ENCODE measurements around the gene DND1. TPM values are rescaled to one million over a fixed set of nuclear protein-coding genes. Genes with fewer than 3 reads are reported as not detected.

The DND1 gene
- total RNA-seq, 1 donor from 2014 or later, result 1.0 TPM

GRCh38 chr5:140632366-140633020, 40.9 kb downstream of the DND1 start:
- H3K27me3 ChIP-seq (ENCODE audit: control insufficient read depth, insufficient read depth, low read length), result peaks cover 20% of the 10 kb centered on the region
- H3K4me3 ChIP-seq (ENCODE audit: low read depth, low read length), result peak overlapping the region; percentile 39
- no peak for TF ChIP-seq CTCF (IDR thresholded peaks at IDR 0.05; ENCODE audit: insufficient read depth, low read length, poor library complexity, severe bottlenecking)
- no peaks in the 10 kb centered on the region for H3K36me3 ChIP-seq (ENCODE audit: control insufficient read depth, insufficient read depth, low read length)
- no peak for DNase-seq (ENCODE audit: low read depth)

GRCh38 chr5:140631831-140632365, 41.5 kb downstream of the DND1 start:
- Histone ChIP-seq H3K27me3 (ENCODE audit: control insufficient read depth, insufficient read depth, low read length) (peaks cover 20% of the 10 kb centered on the region), H3K4me3 (ENCODE audit: low read depth, low read length) (peak overlapping the region; percentile 39), H3K36me3 (ENCODE audit: control insufficient read depth, insufficient read depth, low read length) (no peaks in the 10 kb centered on the region)
- no peak for TF ChIP-seq CTCF (IDR thresholded peaks at IDR 0.05; ENCODE audit: insufficient read depth, low read length, poor library complexity, severe bottlenecking)
- DNase-seq (ENCODE audit: low read depth), result no peak

GRCh38 chr5:140631036-140631417, 42.3 kb downstream of the DND1 start:
- no peaks in the 10 kb centered on the region for H3K36me3 ChIP-seq (ENCODE audit: control insufficient read depth, insufficient read depth, low read length)
- H3K27me3 ChIP-seq (ENCODE audit: control insufficient read depth, insufficient read depth, low read length), result peaks cover 20% of the 10 kb centered on the region
- TF ChIP-seq CTCF (IDR thresholded peaks at IDR 0.05; ENCODE audit: insufficient read depth, low read length, poor library complexity, severe bottlenecking), result no peak
- no peak for DNase-seq (ENCODE audit: low read depth)
- no peak overlapping the region for H3K4me3 ChIP-seq (ENCODE audit: low read depth, low read length)

GRCh38 chr5:140630292-140631035, 42.9 kb downstream of the DND1 start:
- Histone ChIP-seq H3K4me3 (ENCODE audit: low read depth, low read length) (no peak overlapping the region), H3K27me3 (ENCODE audit: control insufficient read depth, insufficient read depth, low read length) (peaks cover 20% of the 10 kb centered on the region), H3K36me3 (ENCODE audit: control insufficient read depth, insufficient read depth, low read length) (no peaks in the 10 kb centered on the region)
- no peak for TF ChIP-seq CTCF (IDR thresholded peaks at IDR 0.05; ENCODE audit: insufficient read depth, low read length, poor library complexity, severe bottlenecking)
- DNase-seq (ENCODE audit: low read depth), result no peak

GRCh38 chr5:140628711-140629110, 44.7 kb downstream of the DND1 start:
- Histone ChIP-seq H3K4me3 (ENCODE audit: low read depth, low read length) (no peak overlapping the region), H3K36me3 (ENCODE audit: control insufficient read depth, insufficient read depth, low read length) (no peaks in the 10 kb centered on the region), H3K27me3 (ENCODE audit: control insufficient read depth, insufficient read depth, low read length) (peaks cover 20% of the 10 kb centered on the region)
- TF ChIP-seq CTCF (IDR thresholded peaks at IDR 0.05; ENCODE audit: insufficient read depth, low read length, poor library complexity, severe bottlenecking), result no peak
- no peak for DNase-seq (ENCODE audit: low read depth)

Data from kidney epithelial cell (primary cell).